Measurements from ENCODE around the gene ALPK1. TPM values are rescaled to one million over a fixed set of nuclear protein-coding genes. Genes with fewer than 3 reads are reported as not detected.
"Not testable (repeated sequence)": the region's sequence is repeated elsewhere in the genome, so short reads cannot be mapped to it uniquely, and the experiment has no call there.

ALPK1 gene
- total RNA-seq, result 5.1 TPM
- long read RNA-seq, partial matches to known transcripts, result 2 of 4 reads
- long read RNA-seq, other reads (novel, unspliced or antisense), result 2 of 4 reads

GRCh38 chr4:112296949-112297880, at the start of gene ALPK1:
TSS of gene ALPK1 (plus strand) at chr4:112297369.
- DNase-seq (no peak), ATAC-seq (peak; percentile 98)
- intact Hi-C loops (cut with micrococcal nuclease), result no loop called here

- ATAC-seq, result peak; percentile 64
- intact Hi-C loops (cut with micrococcal nuclease), result no loop called here
These were observed 46.0 kb upstream of the ALPK1 start for GRCh38 chr4:112251019-112251643.

GRCh38 chr4:112252234-112252633, 44.9 kb upstream of the ALPK1 start:
- no peak for DNase-seq
- ATAC-seq, result peak; percentile 66
- intact Hi-C loops (cut with micrococcal nuclease), result no loop called here

More at GRCh38 chr4:112251019-112251643, 46.0 kb upstream of the ALPK1 start:
- DNase-seq, result no peak

- ATAC-seq (no peak), DNase-seq (no peak)
- intact Hi-C loops (cut with micrococcal nuclease), result no loop called here
These were observed 43.7 kb upstream of the ALPK1 start for GRCh38 chr4:112253382-112254000.

- no peak for DNase-seq
- no peak for ATAC-seq
- intact Hi-C loops (cut with micrococcal nuclease), result no loop called here
These were observed 40.1 kb upstream of the ALPK1 start for GRCh38 chr4:112257098-112257497.

- intact Hi-C loops (cut with micrococcal nuclease), result no loop called here
- no peak for ATAC-seq
- no peak for DNase-seq
These were observed 30.3 kb upstream of the ALPK1 start for GRCh38 chr4:112266823-112267222.

- DNase-seq (no peak), ATAC-seq (no peak)
- intact Hi-C loops (cut with micrococcal nuclease), result no loop called here
These were observed 27.1 kb upstream of the ALPK1 start for GRCh38 chr4:112270051-112270450.

GRCh38 chr4:112270640-112271421, 26.3 kb upstream of the ALPK1 start:
- no peak for ATAC-seq
- no peak for DNase-seq
- intact Hi-C loops (cut with micrococcal nuclease), result no loop called here

- intact Hi-C loops (cut with micrococcal nuclease), result no loop called here
- DNase-seq (no peak), ATAC-seq (no peak)
These were observed 24.9 kb upstream of the ALPK1 start for GRCh38 chr4:112272292-112272691.

GRCh38 chr4:112274959-112275358, 22.2 kb upstream of the ALPK1 start:
- intact Hi-C loops (cut with micrococcal nuclease), result no loop called here
- DNase-seq, result no peak
- no peak for ATAC-seq

GRCh38 chr4:112276113-112276512, 21.1 kb upstream of the ALPK1 start:
- DNase-seq (no peak), ATAC-seq (no peak)
- intact Hi-C loops (cut with micrococcal nuclease), result no loop called here

GRCh38 chr4:112277220-112277619, 19.9 kb upstream of the ALPK1 start:
- ATAC-seq, result no peak
- no peak for DNase-seq
- intact Hi-C loops (cut with micrococcal nuclease), result no loop called here

- DNase-seq, result no peak
- intact Hi-C loops (cut with micrococcal nuclease), result no loop called here
- ATAC-seq, result no peak
These were observed 19.3 kb upstream of the ALPK1 start for GRCh38 chr4:112277705-112278448.

GRCh38 chr4:112279025-112279881, 17.9 kb upstream of the ALPK1 start:
- ATAC-seq, result peak; percentile 82
- DNase-seq, result peak; percentile 45
- intact Hi-C loops (cut with micrococcal nuclease), result no loop called here

- DNase-seq (peak; percentile 33), ATAC-seq (peak; percentile 42)
- intact Hi-C loops (cut with micrococcal nuclease), result no loop called here
These were observed 17.3 kb upstream of the ALPK1 start for GRCh38 chr4:112279882-112280315.

GRCh38 chr4:112280386-112281056, 16.6 kb upstream of the ALPK1 start:
- intact Hi-C loops (cut with micrococcal nuclease), result no loop called here
- ATAC-seq, result no peak
- no peak for DNase-seq

- DNase-seq; ATAC-seq; intact Hi-C loops (cut with micrococcal nuclease): not testable (repeated sequence)
These were observed 15.2 kb upstream of the ALPK1 start for GRCh38 chr4:112281895-112282398.

Data from left ventricle myocardium superior (tissue), 1 donor.